ENCODE measurements around the gene FHIP1A.

Gene FHIP1A

DNA sequence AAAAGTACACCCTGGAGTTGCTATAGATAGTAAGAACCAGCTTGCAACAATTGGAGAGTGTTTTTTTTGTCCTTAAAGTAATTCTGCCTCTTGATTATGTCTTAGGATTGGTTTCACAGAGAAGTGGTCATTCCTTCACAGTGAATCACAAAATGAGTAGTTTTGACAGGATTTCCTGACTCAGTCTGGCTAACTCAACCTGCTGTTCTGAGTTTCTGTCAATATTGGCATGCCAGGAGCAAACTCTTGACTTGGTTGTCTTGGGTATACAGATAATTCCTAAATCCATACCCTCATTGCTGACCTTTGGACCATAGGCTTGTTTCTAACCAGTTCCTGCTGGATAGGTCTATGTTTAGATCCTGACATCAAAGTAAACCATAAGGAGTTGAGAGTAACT, 9.4 kb downstream of the FHIP1A start:
- DNase-seq: no peak

GRCh38 chr4:151418856-151419255, 9.9 kb downstream of the FHIP1A start:
- DNase-seq: no peak

DNA sequence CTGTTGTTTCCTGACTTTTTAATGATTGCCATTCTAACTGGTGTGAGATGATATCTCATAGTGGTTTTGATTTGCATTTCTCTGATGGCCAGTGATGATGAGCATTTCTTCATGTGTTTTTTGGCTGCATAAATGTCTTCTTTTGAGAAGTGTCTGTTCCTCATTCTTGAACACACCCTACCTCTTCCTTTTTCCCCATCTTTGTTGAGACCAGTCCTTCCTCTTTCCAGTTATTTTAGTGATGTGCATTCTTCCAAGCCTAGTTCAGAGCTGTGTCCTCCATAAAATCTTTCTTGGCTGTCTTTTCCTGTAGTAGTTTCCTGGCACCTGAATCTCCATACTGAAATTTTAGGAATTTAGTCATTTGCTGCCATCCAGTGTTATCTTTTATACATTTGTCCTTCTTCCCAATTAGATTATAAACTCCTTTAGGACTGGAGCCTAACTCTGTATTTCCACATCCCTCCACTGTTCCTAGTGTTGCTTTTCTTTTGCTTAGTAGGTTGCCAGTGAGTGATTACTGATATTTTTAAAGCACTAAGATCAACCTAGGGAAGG, 11.4 kb downstream of the FHIP1A start:
- no peak for DNase-seq

DNA sequence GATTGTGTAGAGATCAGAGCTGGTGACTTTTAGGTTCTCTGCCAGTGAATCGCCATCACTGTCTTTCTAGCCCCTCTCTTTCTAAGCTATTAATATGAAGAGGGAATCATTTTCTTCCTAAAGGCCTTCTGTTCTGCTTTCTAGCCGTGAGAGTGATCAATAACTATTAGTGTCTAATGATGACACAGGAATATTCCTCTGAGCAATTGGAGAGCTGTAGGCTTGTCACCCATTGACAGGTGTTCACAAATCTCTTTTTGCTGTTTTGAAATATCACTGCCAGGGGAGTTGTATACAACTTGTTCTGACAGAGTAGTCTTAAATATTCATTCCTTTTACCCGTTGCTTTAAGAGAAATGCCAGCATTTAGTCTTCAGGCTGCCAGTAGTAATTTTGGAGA, 13.9 kb downstream of the FHIP1A start:
- DNase-seq: no peak

- no peak for DNase-seq
Observed at GRCh38 chr4:151426513-151426912, 17.5 kb downstream of the FHIP1A start.

- no peak for DNase-seq
Observed at GRCh38 chr4:151427266-151427665, 18.3 kb downstream of the FHIP1A start.

DNA sequence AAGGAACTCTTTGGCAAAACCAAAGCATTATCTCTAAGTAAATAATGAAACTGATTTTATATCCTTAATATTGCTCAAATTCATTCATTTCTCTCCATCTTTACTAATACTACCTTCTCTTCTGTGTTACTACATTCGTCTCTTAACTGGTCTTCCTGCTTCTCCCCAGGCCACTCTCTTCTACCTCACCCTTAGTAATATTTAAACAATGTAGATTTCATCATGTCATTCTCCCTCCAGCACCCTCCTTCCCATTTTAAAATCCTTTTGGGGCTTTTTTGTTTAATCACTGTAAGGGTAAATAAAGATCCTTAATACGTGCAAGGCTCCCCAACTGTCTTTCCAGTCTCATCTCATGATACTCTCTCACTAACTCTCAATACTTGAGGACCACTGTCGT, 19.4 kb downstream of the FHIP1A start:
- no peak for DNase-seq

DNA sequence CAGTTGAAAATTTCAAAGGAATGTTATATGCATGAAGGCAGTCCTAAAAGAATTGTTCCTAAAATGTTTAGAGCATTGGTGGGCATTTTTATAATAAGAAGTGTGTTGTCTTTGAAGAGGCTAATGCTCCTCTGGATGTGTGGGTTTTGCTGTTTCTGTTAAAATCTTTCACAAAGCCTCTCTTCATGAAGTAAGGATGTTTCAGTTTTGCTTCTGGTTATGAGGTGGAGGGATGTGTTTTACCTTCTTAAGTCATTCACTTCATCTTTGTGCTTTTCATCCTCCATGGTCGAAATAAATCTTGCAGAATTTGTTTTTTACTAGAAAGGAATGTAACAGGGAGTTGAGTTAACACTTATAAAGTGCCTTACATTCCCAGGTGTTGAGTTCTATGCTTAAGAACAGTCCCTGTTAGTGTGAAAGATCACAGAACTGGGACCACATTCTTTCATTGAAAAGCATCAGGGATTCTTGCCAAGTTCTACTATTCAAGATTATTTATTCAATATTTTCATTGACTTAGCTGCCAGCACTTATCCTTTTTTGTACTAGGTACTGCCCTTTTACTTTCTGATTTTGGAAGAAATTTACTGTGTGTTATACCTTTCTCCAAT, 21.1 kb downstream of the FHIP1A start:
- no peak for DNase-seq

GRCh38 chr4:151430740-151431457, 21.9 kb downstream of the FHIP1A start:
- DNase-seq: peak; percentile 42

GRCh38 chr4:151431728-151432127, 22.8 kb downstream of the FHIP1A start:
- DNase-seq: no peak

DNA sequence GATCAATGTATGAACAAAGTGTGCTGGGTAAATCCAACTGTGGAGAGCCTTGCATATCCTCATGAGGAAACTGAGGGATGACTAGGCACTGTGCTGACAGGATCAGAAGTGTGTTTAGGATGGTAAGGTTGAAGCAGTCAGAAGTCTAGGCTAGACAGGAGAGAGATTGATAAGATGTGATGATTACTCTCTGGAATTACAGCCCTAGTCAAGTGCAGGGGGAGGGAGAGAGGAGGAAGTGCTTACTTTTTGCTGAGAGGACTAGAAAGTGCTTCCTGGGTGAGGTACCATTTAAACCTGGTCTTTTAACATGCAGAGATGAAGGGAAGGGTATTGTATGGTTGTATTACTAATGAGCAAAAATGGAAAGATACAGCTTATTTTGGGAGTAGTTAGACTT, 23.7 kb downstream of the FHIP1A start:
- no peak for DNase-seq

- no peak for DNase-seq
Observed at GRCh38 chr4:151434183-151434860, 25.3 kb downstream of the FHIP1A start.

DNA sequence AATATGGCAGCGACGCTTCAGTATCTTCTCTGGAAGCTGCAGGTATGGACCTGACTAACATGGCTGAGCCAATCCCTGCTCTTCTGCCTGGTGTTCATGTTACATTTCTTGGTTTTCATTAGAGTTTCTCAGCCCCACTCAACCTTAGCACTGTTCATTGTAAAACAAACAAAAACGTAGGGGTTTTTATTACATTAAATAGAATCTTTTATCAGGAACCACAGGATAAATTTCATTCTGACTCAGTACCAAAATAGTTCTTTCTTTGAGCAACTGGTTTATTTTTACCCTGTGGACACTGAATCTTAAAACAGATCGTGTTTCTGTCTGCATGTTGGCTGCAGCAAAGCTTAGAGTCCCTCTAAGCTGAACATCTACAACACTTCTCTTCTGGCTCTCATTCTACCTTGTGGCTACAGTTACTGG, 27.1 kb downstream of the FHIP1A start:
- no peak for DNase-seq

DNA sequence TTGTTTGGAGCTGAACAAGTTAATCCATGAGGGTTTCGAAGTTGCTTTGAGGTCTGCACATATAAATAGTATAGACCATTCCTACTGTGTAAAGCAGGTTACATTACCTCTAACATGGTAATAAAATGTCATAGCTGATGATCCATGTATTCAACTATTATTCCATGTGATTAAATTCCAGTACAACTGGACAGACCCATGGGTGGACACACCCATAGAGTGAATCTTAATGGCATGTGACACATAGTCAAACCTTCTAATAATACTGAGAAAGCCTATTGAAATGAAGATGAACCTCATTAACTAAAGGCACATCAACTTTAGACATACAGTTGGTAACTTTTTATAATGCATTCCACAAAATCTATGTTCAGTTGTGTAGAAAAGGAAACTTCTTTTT, 28.5 kb downstream of the FHIP1A start:
- no peak for DNase-seq

GRCh38 chr4:151438154-151438553, 29.2 kb downstream of the FHIP1A start:
- no peak for DNase-seq

GRCh38 chr4:151439320-151439719, 30.3 kb downstream of the FHIP1A start:
- DNase-seq: no peak

DNA sequence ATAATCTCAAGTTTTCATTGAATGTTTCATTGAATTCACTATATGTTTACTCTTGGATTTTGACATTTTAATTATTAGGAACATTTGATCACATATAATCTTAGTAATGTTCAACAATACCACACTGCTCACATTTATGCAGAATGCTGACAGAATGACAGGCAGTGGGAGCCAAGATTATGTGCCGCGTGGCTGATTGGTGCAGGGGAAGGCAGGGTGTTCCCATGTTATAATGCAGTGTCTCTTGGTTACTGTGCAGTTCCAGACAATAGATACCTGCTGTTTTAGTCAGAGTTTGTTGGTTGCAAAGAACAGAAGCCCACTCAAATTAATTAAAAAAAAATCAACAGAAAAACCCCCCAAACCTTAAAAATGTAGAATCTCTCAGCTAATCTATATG, 33.0 kb downstream of the FHIP1A start:
- no peak for DNase-seq

GRCh38 chr4:151443247-151443646, 34.3 kb downstream of the FHIP1A start:
- DNase-seq: no peak

DNA sequence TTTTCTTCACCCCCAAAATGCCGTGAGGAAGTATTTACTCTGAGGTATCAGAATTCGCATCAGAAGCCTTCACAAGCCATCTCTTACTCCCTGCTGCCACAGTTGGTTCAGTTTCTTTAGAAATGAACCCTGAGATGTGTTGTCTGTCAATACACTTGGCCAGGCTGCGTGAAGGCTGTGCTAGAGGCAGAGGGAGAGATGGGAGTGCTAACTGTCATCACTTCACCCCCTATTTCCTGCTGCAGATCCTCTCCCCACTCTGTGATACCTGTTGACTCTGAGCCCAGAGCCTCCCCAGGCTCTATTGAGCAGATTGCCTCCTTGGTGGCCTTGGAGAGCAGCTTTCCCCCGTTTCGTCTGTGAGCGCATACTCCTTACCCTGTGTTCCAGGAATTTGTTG, 34.8 kb downstream of the FHIP1A start:
- DNase-seq: no peak

- DNase-seq: no peak
Observed at GRCh38 chr4:151446208-151446607, 37.2 kb downstream of the FHIP1A start.

GRCh38 chr4:151454513-151454912, 45.5 kb downstream of the FHIP1A start:
- no peak for DNase-seq

- DNase-seq: no peak
Observed at GRCh38 chr4:151455212-151455611, 46.2 kb downstream of the FHIP1A start.

GRCh38 chr4:151458148-151458547, 49.2 kb downstream of the FHIP1A start:
- no peak for DNase-seq

Measured in NCI-H1048 (cell line).